Right renal pelvis (tissue), 4 donors: ENCODE measurements around the gene DUSP12. TPM values are rescaled to one million over a fixed set of nuclear protein-coding genes. Genes with fewer than 3 reads are reported as not detected.

Source experiments
- DNase-seq, 4 donors: peaks; one replicate each; pipeline ENCODE4 v3.0.0-alpha.2; 2013; ENCODE audit warnings: low read depth in 4 of 4, low spot score in 3 of 4, missing footprints in 1 of 4
- polyA plus RNA-seq, 4 donors: library from polyadenylated mRNA; unstranded; fragments of 120-200 nt; gene quantifications; one replicate each; pipeline ENCODE4 v1.2.1, GENCODE V29; 2013; ENCODE audit not compliant: insufficient read length in 4 of 4

DUSP12 gene, protein sequence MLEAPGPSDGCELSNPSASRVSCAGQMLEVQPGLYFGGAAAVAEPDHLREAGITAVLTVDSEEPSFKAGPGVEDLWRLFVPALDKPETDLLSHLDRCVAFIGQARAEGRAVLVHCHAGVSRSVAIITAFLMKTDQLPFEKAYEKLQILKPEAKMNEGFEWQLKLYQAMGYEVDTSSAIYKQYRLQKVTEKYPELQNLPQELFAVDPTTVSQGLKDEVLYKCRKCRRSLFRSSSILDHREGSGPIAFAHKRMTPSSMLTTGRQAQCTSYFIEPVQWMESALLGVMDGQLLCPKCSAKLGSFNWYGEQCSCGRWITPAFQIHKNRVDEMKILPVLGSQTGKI
- polyA plus RNA-seq: 10 to 100 TPM; 31.1 to 41.5 (median 37.5) TPM

DNA sequence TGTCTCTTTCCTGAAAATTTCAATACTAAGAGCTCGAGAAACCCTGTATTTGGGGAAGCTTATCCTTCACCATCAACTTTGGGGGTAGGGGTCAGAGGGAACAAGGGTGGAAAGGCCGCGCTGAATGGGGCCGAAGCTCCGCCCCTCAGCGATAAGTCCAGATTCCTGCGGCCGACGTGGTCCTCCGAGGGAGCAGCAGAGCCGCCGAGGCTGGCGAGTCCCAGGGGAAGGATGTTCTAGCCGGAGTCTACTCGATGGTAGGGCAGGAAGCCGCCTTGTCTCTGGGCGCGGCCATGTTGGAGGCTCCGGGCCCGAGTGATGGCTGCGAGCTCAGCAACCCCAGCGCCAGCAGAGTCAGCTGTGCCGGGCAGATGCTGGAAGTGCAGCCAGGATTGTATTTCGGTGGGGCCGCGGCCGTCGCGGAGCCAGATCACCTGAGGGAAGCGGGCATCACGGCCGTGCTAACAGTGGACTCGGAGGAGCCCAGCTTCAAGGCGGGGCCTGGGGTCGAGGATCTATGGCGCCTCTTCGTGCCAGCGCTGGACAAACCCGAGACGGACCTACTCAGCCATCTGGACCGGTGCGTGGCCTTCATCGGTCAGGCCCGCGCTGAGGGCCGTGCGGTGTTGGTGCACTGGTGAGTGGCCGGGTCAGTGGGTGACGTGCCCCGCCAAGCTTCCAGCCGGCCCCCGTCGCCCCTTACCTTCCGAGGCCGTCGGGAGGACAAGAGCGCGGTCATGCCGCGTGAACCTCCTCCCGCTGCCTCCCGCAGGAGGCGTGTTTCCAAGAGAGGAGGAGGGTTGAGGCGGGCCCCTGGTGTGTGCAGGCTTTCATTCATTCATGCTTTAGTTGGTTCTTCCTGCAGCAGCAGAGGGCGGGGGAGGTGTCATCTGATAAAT is at the start of gene DUSP12:
TSS of gene DUSP12 (plus strand) at position 278 of the 899 bp plus-strand sequence. CDS start at position 294, 16 bp downstream.
- peak; percentile 86 to 91 (median 88) for DNase-seq

DNA sequence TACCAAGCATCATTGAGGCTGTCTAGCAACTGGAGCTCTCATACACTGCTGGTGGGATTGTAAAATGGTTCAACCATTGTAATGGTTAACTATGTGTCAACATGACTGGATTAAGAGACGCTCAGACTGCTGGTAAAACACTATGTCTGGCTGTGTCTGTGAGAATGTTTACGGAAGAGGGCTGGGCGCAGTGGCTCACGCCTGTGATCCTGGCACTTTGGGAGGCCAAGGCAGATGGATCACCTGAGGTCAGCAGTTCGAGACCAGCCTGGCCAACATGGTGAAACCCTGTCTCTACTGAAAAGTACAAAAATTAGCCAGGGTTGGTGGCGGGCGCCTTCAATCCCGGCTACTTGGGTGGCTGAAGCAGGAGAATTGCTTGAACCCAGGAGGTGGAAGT is 47.3 kb upstream of the DUSP12 start:
- peak in 3 of 4 donors; percentile 9 to 22 (median 10) for DNase-seq

DNA sequence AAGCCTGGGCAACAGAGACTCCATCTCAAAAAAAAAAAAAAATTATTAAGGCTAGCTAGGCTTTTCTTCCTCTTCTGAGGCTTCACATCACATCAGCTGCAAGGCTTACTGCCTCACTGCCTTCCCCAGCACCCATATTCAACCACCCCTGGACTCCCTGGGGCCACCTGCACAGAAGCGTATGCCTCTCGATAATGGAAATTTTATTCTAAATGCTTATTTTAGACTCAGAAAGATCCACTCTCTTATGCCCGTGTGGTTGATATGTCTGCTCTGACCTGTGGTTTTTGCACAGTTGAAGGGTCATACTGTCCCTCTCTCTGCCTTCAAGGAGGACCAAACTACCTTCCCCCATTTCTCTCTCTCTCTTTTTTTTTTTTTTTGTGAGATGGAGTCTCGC is 44.0 kb upstream of the DUSP12 start:
- no peak for DNase-seq

GRCh38 chr1:161706113-161706481 is 43.5 kb upstream of the DUSP12 start:
- no peak for DNase-seq

GRCh38 chr1:161706482-161707347 is 42.9 kb upstream of the DUSP12 start, which contains the start of gene FCRLA:
Gene FCRLA, plus strand, starts transcription at chr1:161707229. Its CDS starts 36 bp downstream, at chr1:161707265.
- DNase-seq: no peak

DNA sequence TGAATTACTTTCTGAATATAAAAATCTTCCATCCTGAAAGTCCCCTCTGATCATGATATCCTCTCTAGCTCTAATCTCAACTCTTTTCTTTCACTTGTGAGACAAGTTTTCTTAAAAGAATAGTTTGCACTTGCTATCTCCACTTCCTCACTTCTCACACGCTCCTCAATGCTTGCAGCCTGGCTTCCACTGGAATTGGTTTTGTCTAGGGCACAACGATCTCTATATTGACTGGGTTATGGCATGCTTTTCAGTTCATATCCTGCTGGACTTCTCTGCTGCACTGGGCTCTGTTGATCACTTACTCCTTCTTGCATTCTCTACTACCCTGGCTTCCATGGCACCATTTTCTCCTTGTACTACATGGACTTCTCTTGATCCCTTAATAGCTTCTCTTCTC is 42.1 kb upstream of the DUSP12 start:
- no peak for DNase-seq

DNA sequence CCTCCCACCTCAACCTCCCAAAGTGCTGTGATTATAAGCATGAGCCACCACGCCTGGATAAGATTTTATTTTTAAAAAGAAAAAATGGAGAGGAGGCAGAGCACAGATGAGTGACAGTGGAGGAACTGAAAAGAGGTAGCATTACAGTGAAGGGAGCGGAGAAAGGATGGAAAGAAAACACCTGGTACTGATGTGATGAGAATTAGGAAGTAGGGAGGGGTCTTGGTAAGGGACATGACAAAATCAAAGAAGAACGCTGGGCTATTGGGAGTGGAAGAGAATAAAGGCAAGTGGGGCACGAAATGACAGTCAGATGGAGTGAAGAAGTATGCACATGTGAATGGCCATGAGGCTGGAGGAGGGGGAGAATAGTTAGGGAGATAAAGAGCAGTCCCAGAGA is 40.2 kb upstream of the DUSP12 start:
- DNase-seq: no peak

DNA sequence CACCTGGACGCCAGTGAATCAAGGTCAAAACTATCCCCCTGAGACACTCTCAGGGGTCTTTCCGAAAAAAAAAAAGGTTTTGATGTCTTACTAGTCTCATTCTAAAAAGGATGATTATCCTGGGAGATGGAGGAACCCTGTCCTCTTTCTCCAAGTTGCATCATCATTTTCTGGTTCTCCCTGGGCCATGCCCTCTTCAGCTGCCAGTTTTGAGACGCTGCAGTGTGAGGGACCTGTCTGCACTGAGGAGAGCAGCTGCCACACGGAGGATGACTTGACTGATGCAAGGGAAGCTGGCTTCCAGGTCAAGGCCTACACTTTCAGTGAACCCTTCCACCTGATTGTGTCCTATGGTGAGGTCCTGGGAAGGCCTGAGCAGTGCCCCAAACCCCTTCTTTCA is 39.0 kb upstream of the DUSP12 start:
- DNase-seq: no peak

GRCh38 chr1:161718559-161719324 is 30.8 kb upstream of the DUSP12 start:
- no peak for DNase-seq

- DNase-seq: no peak
Observed at GRCh38 chr1:161719325-161719611, 30.3 kb upstream of the DUSP12 start.

DNA sequence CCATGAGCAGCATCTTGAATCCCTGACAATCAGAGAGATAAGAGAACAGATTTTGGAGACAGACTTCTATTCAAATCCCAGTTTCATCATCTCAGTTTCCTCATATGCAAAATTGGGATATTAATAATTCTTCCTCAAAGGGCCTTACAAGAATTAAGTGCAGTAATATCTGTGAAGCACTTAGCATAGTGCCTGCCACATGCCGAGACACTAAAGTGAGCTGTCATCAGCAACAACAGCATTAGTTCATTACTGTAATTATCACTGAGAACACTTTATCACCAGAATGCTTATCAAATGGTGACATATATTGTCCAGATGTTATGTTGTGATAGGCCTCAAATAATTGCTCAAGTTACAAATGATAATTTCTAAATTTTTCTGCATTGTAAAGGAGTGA is 29.2 kb upstream of the DUSP12 start:
- no peak for DNase-seq

DNA sequence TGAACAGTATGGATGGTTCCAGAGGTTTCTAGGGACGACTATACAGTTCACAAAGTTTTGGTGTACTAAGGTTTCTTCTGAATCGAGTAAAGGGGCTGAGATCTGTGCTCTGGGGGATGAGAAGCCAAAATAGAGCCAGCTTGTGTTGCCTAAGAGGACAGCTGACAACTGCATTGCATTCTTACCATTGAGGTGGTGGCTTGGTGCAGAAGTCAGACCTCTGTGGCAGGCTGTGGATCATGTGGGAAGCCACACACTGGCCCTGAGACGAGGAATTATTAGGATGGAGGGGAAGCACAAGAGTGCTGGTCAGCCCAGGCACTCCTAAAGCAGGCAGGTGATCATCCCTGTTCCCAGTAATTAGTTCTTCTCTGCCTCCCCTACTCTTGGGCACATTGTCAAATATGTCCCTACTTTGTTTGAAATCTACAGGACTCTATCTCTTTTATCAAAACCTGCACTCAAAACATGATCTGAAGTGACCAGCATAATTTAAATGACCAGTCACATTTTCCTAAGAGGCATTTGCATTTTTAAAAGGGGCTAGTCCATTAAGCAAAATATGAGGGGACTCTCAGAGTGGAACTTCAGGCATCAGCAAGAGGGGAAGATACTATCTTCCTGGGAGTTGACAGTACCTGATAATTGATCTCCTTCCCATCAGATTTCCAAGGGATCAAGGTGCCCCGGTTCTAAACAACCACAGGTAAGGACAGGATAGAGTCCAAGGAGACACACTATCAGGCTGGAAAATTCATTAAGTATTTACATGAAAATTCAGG is 28.4 kb upstream of the DUSP12 start, which contains the start of gene FCRLB:
TSS of gene FCRLB (plus strand) at position 589 of the 782 bp plus-strand sequence. CDS start 1,129 bp downstream, outside the sequence.
- DNase-seq: no peak

DNA sequence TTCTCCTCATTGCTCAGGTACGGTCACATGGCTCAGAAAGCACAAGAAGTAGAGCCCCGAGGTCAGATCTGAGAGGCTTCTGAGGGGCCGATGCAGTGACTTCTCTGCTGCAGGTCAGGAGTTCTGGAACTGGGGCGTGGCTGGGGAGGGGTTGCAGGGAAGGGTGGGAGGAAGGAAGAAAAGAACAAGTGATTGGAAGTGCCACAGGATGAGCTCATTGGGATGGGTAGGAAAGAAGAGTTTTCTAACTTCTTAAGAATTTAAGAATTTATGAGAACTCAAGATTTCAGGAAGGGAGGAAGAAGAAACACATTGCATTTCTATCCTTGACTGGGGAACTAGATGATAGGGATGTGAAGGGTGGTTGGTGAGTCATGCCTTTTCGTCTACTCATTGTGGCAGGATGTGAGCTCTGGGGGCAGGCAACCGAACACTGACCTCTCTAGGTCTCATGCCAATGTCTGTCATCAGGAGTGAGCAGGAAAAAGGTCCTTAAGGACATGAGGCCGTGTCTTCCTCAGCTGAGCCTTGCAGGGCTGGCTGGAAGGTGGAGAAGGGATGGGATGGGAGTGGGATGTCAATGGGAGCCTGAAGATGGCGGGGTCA is 27.7 kb upstream of the DUSP12 start:
- DNase-seq: no peak

DNA sequence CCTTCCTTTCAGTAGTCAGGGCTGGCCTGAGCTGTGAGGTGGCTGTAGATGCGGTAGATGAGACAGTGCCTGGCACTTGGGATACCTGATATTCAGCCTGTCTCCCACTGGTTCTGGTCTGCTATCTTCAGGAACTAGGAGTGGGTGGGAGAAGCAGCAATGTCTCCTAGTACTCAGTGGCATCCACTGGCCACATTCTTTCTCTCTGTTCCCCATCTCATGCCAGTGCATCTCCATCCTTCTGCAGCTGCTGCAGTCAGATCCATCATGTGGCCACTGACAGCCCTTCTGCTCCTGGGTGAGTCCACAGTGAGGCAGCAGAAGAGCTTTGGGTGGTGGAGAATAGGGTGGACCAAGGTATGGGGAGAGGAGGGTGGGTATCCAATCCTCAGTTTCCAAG is 27.2 kb upstream of the DUSP12 start:
- no peak for DNase-seq

- no peak for DNase-seq
Observed at GRCh38 chr1:161723459-161724141, 26.0 kb upstream of the DUSP12 start.

- peak in 1 of 4 donors; percentile 22 for DNase-seq
Observed at GRCh38 chr1:161725258-161725907, 24.2 kb upstream of the DUSP12 start.

DNA sequence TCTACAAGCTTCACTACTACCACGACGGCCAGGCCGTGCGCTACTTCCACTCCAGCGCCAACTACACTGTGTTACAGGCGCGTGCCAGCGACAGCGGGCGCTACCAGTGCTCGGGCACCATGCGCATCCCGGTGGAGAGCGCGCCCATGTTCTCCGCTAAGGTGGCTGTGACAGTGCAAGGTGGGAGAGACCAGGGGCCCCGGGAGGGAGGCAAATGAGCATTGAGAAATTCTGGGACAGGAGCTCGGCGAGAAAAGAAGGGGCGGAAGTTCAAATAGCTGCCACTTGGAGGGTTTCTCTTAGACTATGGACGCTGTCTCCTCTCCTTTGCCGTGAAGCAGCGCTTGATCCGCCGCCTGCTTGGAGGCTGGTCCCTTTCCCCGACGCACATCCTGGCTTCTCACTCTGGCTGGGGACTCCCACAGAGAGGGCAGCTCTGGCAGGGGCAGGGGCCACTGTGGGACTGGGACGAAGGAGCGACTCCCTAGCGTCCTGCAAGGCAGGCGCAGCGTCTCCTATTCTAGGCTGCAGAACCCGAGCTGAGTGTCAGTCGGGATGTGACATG is 23.6 kb upstream of the DUSP12 start:
- DNase-seq: peak in 1 of 4 donors; percentile 65
